Renal pelvis (tissue), 12 donors: ENCODE measurements around the gene RPL10A. TPM values are rescaled to one million over a fixed set of nuclear protein-coding genes. Genes with fewer than 3 reads are reported as not detected.
"Not testable (repeated sequence)": the region's sequence is repeated elsewhere in the genome, so short reads cannot be mapped to it uniquely, and the experiment has no call there.

ENCODE experiments used
- DNase-seq: peaks from one replicate; pipeline ENCODE4 v3.0.0-alpha.2; 2013
- long read RNA-seq, 16 experiments: transcript quantifications; one replicate each; lab custom pipeline, GENCODE V29; 2026
- polyA plus RNA-seq, 3 donors: library from polyadenylated mRNA; unstranded; fragments of 120-200 nt; gene quantifications; one replicate each; pipeline ENCODE4 v1.2.1, GENCODE V29; 2013; ENCODE audit not compliant: insufficient read length in 3 of 3

RPL10A gene
- 1,000 to 10,000 TPM; 1,930 to 2,148 (median 1,961) TPM for polyA plus RNA-seq
- long read RNA-seq, donor 1, transcript RPL10A-203 (5 exons, 1,069 nt): minor isoform, 6 of 1,488 reads
- long read RNA-seq, donor 1, transcript RPL10A-201 (6 exons, 716 nt): major isoform, 1,100 of 1,488 reads
- long read RNA-seq, donor 1, transcript RPL10A-202 (5 exons, 1,063 nt): minor isoform, 126 of 1,488 reads
- long read RNA-seq, donor 1, transcript RPL10A-204 (6 exons, 962 nt): minor isoform, 19 of 1,488 reads
- long read RNA-seq, donor 1, partial matches to known transcripts: 176 of 1,488 reads
- long read RNA-seq, donor 1, other reads (novel, unspliced or antisense): 61 of 1,488 reads
- long read RNA-seq, donor 2, transcript RPL10A-201 (6 exons, 716 nt): major isoform, 1,499 of 1,912 reads
- long read RNA-seq, donor 2, transcript RPL10A-202 (5 exons, 1,063 nt): minor isoform, 116 of 1,912 reads
- long read RNA-seq, donor 2, transcript RPL10A-204 (6 exons, 962 nt): minor isoform, 15 of 1,912 reads
- long read RNA-seq, donor 2, transcript RPL10A-203 (5 exons, 1,069 nt): minor isoform, 17 of 1,912 reads
- long read RNA-seq, donor 2, partial matches to known transcripts: 173 of 1,912 reads
- long read RNA-seq, donor 2, other reads (novel, unspliced or antisense): 92 of 1,912 reads
- long read RNA-seq, donor 3, transcript RPL10A-204 (6 exons, 962 nt): minor isoform, 13 of 1,529 reads
- long read RNA-seq, donor 3, transcript RPL10A-203 (5 exons, 1,069 nt): minor isoform, 11 of 1,529 reads
- long read RNA-seq, donor 3, transcript RPL10A-202 (5 exons, 1,063 nt): minor isoform, 122 of 1,529 reads
- long read RNA-seq, donor 3, transcript RPL10A-201 (6 exons, 716 nt): major isoform, 1,121 of 1,529 reads
- long read RNA-seq, donor 3, partial matches to known transcripts: 196 of 1,529 reads
- long read RNA-seq, donor 3, other reads (novel, unspliced or antisense): 65 of 1,529 reads
- long read RNA-seq, donor 4, transcript RPL10A-204 (6 exons, 962 nt): minor isoform, 16 of 2,041 reads
- long read RNA-seq, donor 4, transcript RPL10A-201 (6 exons, 716 nt): major isoform, 1,517 of 2,041 reads
- long read RNA-seq, donor 4, transcript RPL10A-203 (5 exons, 1,069 nt): minor isoform, 20 of 2,041 reads
- long read RNA-seq, donor 4, transcript RPL10A-202 (5 exons, 1,063 nt): minor isoform, 145 of 2,041 reads
- long read RNA-seq, donor 4, partial matches to known transcripts: 197 of 2,041 reads
- long read RNA-seq, donor 4, other reads (novel, unspliced or antisense): 146 of 2,041 reads
- long read RNA-seq, donor 5, transcript RPL10A-201 (6 exons, 716 nt): major isoform, 605 of 857 reads
- long read RNA-seq, donor 5, transcript RPL10A-202 (5 exons, 1,063 nt): minor isoform, 50 of 857 reads
- long read RNA-seq, donor 5, partial matches to known transcripts: 145 of 857 reads
- long read RNA-seq, donor 5, other reads (novel, unspliced or antisense): 51 of 857 reads
- long read RNA-seq, donor 6, transcript RPL10A-201 (6 exons, 716 nt): major isoform, 674 of 1,030 reads
- long read RNA-seq, donor 6, transcript RPL10A-204 (6 exons, 962 nt): minor isoform, 5 of 1,030 reads
- long read RNA-seq, donor 6, transcript RPL10A-202 (5 exons, 1,063 nt): minor isoform, 108 of 1,030 reads
- long read RNA-seq, donor 6, transcript RPL10A-203 (5 exons, 1,069 nt): minor isoform, 11 of 1,030 reads
- long read RNA-seq, donor 6, partial matches to known transcripts: 185 of 1,030 reads
- long read RNA-seq, donor 6, other reads (novel, unspliced or antisense): 47 of 1,030 reads
- long read RNA-seq, donor 7, transcript RPL10A-204 (6 exons, 962 nt): minor isoform, 18 of 1,898 reads
- long read RNA-seq, donor 7, transcript RPL10A-201 (6 exons, 716 nt): major isoform, 1,207 of 1,898 reads
- long read RNA-seq, donor 7, transcript RPL10A-202 (5 exons, 1,063 nt): minor isoform, 156 of 1,898 reads
- long read RNA-seq, donor 7, transcript RPL10A-203 (5 exons, 1,069 nt): minor isoform, 14 of 1,898 reads
- long read RNA-seq, donor 7, partial matches to known transcripts: 407 of 1,898 reads
- long read RNA-seq, donor 7, other reads (novel, unspliced or antisense): 95 of 1,898 reads
- long read RNA-seq, donor 8, transcript RPL10A-203 (5 exons, 1,069 nt): minor isoform, 5 of 708 reads
- long read RNA-seq, donor 8, transcript RPL10A-201 (6 exons, 716 nt): major isoform, 513 of 708 reads
- long read RNA-seq, donor 8, transcript RPL10A-204 (6 exons, 962 nt): minor isoform, 9 of 708 reads
- long read RNA-seq, donor 8, transcript RPL10A-202 (5 exons, 1,063 nt): minor isoform, 39 of 708 reads
- long read RNA-seq, donor 8, partial matches to known transcripts: 100 of 708 reads
- long read RNA-seq, donor 8, other reads (novel, unspliced or antisense): 42 of 708 reads
- long read RNA-seq, donor 9, transcript RPL10A-201 (6 exons, 716 nt): major isoform, 1,467 of 1,996 reads
- long read RNA-seq, donor 9, transcript RPL10A-203 (5 exons, 1,069 nt): minor isoform, 6 of 1,996 reads
- long read RNA-seq, donor 9, transcript RPL10A-202 (5 exons, 1,063 nt): minor isoform, 122 of 1,996 reads
- long read RNA-seq, donor 9, transcript RPL10A-204 (6 exons, 962 nt): minor isoform, 24 of 1,996 reads
- long read RNA-seq, donor 9, partial matches to known transcripts: 270 of 1,996 reads
- long read RNA-seq, donor 9, other reads (novel, unspliced or antisense): 106 of 1,996 reads
- long read RNA-seq, donor 10, transcript RPL10A-203 (5 exons, 1,069 nt): minor isoform, 14 of 1,375 reads
- long read RNA-seq, donor 10, transcript RPL10A-201 (6 exons, 716 nt): major isoform, 1,033 of 1,375 reads
- long read RNA-seq, donor 10, transcript RPL10A-204 (6 exons, 962 nt): minor isoform, 11 of 1,375 reads
- long read RNA-seq, donor 10, transcript RPL10A-202 (5 exons, 1,063 nt): minor isoform, 87 of 1,375 reads
- long read RNA-seq, donor 10, partial matches to known transcripts: 174 of 1,375 reads
- long read RNA-seq, donor 10, other reads (novel, unspliced or antisense): 56 of 1,375 reads
- long read RNA-seq, donor 11, transcript RPL10A-204 (6 exons, 962 nt): minor isoform, 13 of 944 reads
- long read RNA-seq, donor 11, transcript RPL10A-203 (5 exons, 1,069 nt): minor isoform, 6 of 944 reads
- long read RNA-seq, donor 11, transcript RPL10A-202 (5 exons, 1,063 nt): minor isoform, 47 of 944 reads
- long read RNA-seq, donor 11, transcript RPL10A-201 (6 exons, 716 nt): major isoform, 640 of 944 reads
- long read RNA-seq, donor 11, partial matches to known transcripts: 194 of 944 reads
- long read RNA-seq, donor 11, other reads (novel, unspliced or antisense): 44 of 944 reads
- long read RNA-seq, donor 12, transcript RPL10A-204 (6 exons, 962 nt): minor isoform, 11 of 1,940 reads
- long read RNA-seq, donor 12, transcript RPL10A-202 (5 exons, 1,063 nt): minor isoform, 140 of 1,940 reads
- long read RNA-seq, donor 12, transcript RPL10A-203 (5 exons, 1,069 nt): minor isoform, 16 of 1,940 reads
- long read RNA-seq, donor 12, transcript RPL10A-201 (6 exons, 716 nt): major isoform, 1,446 of 1,940 reads
- long read RNA-seq, donor 12, partial matches to known transcripts: 194 of 1,940 reads
- long read RNA-seq, donor 12, other reads (novel, unspliced or antisense): 131 of 1,940 reads
- long read RNA-seq, donor 13, transcript RPL10A-201 (6 exons, 716 nt): major isoform, 589 of 1,006 reads
- long read RNA-seq, donor 13, transcript RPL10A-203 (5 exons, 1,069 nt): minor isoform, 5 of 1,006 reads
- long read RNA-seq, donor 13, transcript RPL10A-202 (5 exons, 1,063 nt): minor isoform, 49 of 1,006 reads
- long read RNA-seq, donor 13, transcript RPL10A-204 (6 exons, 962 nt): minor isoform, 6 of 1,006 reads
- long read RNA-seq, donor 13, partial matches to known transcripts: 314 of 1,006 reads
- long read RNA-seq, donor 13, other reads (novel, unspliced or antisense): 42 of 1,006 reads
- long read RNA-seq, donor 14, transcript RPL10A-202 (5 exons, 1,063 nt): minor isoform, 148 of 2,434 reads
- long read RNA-seq, donor 14, transcript RPL10A-201 (6 exons, 716 nt): major isoform, 1,525 of 2,434 reads
- long read RNA-seq, donor 14, transcript RPL10A-204 (6 exons, 962 nt): minor isoform, 8 of 2,434 reads
- long read RNA-seq, donor 14, transcript RPL10A-203 (5 exons, 1,069 nt): minor isoform, 14 of 2,434 reads
- long read RNA-seq, donor 14, partial matches to known transcripts: 617 of 2,434 reads
- long read RNA-seq, donor 14, other reads (novel, unspliced or antisense): 122 of 2,434 reads
- long read RNA-seq, donor 15, transcript RPL10A-204 (6 exons, 962 nt): minor isoform, 12 of 1,941 reads
- long read RNA-seq, donor 15, transcript RPL10A-203 (5 exons, 1,069 nt): minor isoform, 7 of 1,941 reads
- long read RNA-seq, donor 15, transcript RPL10A-202 (5 exons, 1,063 nt): minor isoform, 156 of 1,941 reads
- long read RNA-seq, donor 15, transcript RPL10A-201 (6 exons, 716 nt): major isoform, 1,372 of 1,941 reads
- long read RNA-seq, donor 15, partial matches to known transcripts: 274 of 1,941 reads
- long read RNA-seq, donor 15, other reads (novel, unspliced or antisense): 118 of 1,941 reads
- long read RNA-seq, donor 16, transcript RPL10A-204 (6 exons, 962 nt): minor isoform, 21 of 1,968 reads
- long read RNA-seq, donor 16, transcript RPL10A-203 (5 exons, 1,069 nt): minor isoform, 11 of 1,968 reads
- long read RNA-seq, donor 16, transcript RPL10A-201 (6 exons, 716 nt): major isoform, 1,464 of 1,968 reads
- long read RNA-seq, donor 16, transcript RPL10A-202 (5 exons, 1,063 nt): minor isoform, 139 of 1,968 reads
- long read RNA-seq, donor 16, partial matches to known transcripts: 216 of 1,968 reads
- long read RNA-seq, donor 16, other reads (novel, unspliced or antisense): 117 of 1,968 reads

DNA sequence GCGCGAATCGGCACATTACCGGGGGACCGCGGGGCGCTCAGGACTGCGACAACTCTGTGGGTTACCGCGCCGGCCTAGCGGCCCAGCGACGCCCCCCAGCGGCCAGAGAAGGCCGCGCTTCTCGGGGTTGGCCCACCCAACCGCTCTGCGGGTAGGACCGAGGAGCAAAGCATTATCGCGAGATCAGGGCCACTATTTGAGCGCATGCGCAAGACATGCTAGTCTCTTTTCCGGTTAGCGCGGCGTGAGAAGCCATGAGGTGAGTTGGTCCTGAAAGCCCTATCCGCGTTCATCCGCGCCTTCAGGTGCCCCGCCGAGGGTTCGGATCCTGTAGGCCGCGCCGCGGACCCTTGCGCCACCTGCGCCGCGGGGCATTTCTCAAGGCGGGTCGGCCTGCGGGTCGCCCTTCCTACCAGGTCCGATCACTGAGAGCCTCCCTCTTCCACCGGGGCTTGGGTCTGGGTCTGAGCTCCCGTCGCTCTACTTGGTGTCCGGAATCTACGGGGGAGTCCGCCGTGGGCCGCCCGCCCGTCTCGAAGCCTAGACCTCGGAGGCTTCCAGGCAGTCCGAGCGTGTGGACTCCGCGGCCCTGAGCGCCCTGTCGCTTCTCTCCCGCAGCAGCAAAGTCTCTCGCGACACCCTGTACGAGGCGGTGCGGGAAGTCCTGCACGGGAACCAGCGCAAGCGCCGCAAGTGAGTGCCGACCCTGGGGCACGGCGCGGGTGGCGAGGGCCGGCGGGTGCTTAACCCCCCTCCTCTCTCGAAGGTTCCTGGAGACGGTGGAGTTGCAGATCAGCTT lies at the start of gene RPL10A:
Gene RPL10A, plus strand, starts transcription at position 221 of the 799 bp plus-strand sequence. Its CDS starts 34 bp downstream, at position 255.
- DNase-seq: peak; percentile 97

- peak; percentile 27 for DNase-seq
Measured at GRCh38 chr6:35419417-35419816, 48.8 kb upstream of the RPL10A start.

DNA sequence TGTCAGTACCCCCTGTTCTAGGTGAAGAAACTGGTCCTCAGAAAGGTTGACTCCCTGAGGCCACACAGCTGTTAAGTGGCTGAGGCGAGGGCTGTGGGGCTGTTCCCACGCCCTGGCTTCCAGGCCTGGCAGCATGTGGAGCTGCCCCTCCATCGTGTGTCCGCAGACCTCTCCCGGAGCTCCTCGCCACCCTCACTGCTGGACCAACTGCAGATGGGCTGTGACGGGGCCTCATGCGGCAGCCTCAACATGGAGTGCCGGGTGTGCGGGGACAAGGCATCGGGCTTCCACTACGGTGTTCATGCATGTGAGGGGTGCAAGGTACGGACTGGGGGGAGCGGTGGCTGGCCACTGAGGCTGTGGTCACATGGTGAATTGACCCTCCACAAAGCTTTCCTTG lies 48.2 kb upstream of the RPL10A start:
- DNase-seq: no peak

GRCh38 chr6:35425284-35425683 lies 42.9 kb upstream of the RPL10A start:
- no peak for DNase-seq

DNA sequence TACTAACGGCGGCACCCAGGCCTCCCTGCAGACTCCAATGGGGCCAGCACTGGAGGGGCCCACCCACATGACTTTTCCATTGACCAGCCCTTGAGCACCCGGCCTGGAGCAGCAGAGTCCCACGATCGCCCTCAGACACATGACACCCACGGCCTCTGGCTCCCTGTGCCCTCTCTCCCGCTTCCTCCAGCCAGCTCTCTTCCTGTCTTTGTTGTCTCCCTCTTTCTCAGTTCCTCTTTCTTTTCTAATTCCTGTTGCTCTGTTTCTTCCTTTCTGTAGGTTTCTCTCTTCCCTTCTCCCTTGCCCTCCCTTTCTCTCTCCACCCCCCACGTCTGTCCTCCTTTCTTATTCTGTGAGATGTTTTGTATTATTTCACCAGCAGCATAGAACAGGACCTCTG lies 42.1 kb upstream of the RPL10A start:
- DNase-seq: no peak

DNA sequence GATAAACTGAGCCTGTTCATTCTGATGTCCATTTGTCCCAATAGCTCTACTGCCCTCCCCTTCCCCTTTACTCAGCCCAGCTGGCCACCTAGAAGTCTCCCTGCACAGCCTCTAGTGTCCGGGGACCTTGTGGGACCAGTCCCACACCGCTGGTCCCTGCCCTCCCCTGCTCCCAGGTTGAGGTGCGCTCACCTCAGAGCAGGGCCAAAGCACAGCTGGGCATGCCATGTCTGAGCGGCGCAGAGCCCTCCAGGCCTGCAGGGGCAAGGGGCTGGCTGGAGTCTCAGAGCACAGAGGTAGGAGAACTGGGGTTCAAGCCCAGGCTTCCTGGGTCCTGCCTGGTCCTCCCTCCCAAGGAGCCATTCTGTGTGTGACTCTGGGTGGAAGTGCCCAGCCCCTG lies 40.8 kb upstream of the RPL10A start:
- DNase-seq: no peak

GRCh38 chr6:35427851-35428321 lies 40.3 kb upstream of the RPL10A start:
- no peak for DNase-seq

- DNase-seq: no peak
Measured at GRCh38 chr6:35428421-35429149, 39.6 kb upstream of the RPL10A start.

GRCh38 chr6:35429463-35429862 lies 38.7 kb upstream of the RPL10A start:
- DNase-seq: no peak

GRCh38 chr6:35432291-35432690 lies 35.9 kb upstream of the RPL10A start:
- no peak for DNase-seq

GRCh38 chr6:35432702-35433101 lies 35.5 kb upstream of the RPL10A start:
- not testable (repeated sequence) for DNase-seq
